RPMI7951 (cell line): ENCODE measurements around the gene ARHGAP12. TPM values are rescaled to one million over a fixed set of nuclear protein-coding genes. Genes with fewer than 3 reads are reported as not detected.

Experiments
- DNase-seq: peaks from one replicate; pipeline ENCODE4 v3.0.0-alpha.2; 2012; ENCODE audit warnings: low read depth
- total RNA-seq: library from RNA; depleted of rRNA; stranded (reverse); fragments of >200 nt; shearing (Covaris generic); gene quantifications from 2 replicates; pipeline ENCODE4 v1.2.3, GENCODE V29; 2014

Gene ARHGAP12
- total RNA-seq, 1 experiment from 2014 or later = 61.4 TPM

GRCh38 chr10:31878486-31878885 is 50.1 kb downstream of the ARHGAP12 start:
- DNase-seq = no peak

DNA sequence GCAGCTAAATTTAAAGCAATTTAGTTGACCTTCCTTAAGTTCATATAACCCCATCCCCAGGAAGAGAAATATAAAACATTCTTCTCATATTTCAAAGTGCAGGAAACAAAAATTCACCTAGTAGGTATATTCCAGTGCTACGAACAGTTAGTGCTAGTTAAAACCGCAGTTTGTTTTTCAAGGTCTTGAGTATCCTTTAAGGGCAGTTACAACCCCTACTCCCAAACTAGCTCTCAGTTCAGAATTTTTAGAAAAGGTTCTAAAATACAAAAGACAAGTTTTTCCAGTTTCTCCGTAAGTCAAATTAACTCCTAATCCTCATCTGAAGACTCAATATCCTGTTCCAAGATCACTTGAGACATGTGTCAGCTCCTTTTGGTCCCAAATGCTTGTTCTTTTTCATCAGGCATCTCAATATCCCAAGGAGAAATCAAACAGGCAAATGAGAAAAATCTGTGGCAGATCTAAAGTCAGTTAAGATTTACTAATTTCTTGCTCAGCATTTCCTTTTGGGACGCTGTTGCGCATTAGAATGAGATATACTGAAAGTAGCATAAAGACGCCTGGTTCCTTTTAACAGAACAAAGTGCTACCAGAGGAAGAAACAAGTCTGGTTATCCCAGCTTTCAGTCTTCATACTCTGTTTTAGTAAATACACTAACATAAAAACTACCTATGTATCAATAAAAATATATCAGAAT is 51.8 kb downstream of the ARHGAP12 start:
- no peak for DNase-seq

GRCh38 chr10:31875608-31876007 is 53.0 kb downstream of the ARHGAP12 start:
- DNase-seq = no peak

DNA sequence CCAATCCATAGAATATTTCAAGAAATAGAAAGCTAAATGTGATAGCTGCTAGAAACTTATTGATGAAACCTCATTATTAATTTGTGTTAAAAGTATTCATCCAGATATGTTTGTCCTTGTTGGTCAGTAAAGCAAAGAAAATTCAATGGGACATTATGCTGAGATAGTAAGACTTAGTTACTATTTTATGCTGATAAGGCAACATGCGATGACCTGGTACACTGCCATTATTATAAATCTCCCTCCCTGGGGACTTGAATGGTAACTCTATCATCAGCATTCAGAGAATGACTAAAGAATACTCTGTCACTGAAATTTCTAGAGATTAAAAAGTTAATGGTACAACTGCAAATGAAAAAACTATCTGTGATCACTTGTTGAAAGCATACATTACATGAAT is 54.9 kb downstream of the ARHGAP12 start:
- no peak for DNase-seq

DNA sequence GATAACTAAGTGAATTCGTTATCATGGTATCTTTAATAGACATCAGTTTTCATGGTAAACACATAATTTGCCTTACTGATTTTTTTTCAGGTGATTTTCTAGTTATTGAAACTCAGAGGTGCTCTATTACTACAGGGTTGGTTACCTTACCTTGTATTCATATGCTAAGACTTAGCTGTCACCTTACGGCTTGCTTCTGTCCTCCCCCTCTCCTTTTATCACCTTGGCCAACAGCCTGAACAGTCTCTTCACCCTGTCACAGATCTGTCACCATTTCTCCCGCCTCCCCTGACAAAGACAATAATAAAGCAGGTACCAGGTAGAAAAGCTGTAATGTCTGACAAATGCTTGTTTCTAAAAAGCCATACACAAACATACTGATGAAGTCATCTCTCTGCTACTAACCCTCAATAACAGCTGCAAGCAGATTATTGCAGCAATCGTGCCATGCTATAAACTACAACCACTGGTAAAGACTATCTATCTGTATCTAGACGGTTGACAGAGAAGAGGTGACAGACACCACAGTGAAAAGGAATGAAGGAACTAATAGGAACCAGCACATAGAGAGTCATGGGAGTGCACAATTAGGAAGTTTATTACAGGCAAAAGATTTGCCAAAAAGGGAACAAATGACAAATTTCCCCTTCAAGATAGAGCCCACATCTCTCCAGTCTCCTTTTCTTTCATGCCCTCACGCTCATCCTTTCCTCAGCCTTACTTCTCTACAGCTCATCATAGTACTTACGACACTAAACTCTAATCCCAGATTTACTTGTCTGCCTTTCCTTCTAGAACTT is 57.2 kb downstream of the ARHGAP12 start:
- DNase-seq = no peak

GRCh38 chr10:31867646-31868045 is 61.0 kb downstream of the ARHGAP12 start:
- DNase-seq = no peak

GRCh38 chr10:31866118-31866670 is 62.4 kb downstream of the ARHGAP12 start:
- peak; percentile 39 for DNase-seq

DNA sequence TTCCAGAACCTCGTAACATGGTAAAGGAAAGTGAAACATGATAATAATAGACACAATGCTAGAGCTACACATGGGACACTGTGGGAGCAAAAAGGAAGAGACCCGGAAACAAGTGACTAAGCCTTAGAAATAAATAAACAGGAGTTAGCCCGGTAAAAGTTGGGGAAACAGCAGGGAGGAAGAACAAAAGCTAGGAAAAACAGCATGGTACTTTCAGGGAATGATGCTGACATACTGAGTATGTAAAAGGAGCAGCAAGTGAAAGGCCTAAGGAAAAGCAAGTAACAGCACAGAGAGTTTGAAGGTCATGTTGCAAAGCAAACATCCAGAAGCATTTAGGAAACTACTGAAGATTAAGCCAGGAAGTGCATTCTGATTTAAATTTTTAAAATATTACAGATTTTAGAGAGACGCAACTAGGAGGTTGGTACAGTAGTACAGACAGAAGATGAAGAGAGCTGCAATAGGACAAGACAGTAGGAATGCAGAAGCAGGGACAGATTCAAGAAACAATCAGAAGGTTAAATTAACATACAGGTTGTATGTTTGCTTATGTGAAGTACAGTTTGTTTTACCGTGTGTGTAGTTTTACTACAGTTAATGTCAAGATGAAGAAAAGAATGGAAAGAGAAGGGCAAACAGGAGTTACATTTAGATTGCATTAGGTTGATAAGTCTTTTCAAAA is 63.7 kb downstream of the ARHGAP12 start:
- peak; percentile 61 for DNase-seq

DNA sequence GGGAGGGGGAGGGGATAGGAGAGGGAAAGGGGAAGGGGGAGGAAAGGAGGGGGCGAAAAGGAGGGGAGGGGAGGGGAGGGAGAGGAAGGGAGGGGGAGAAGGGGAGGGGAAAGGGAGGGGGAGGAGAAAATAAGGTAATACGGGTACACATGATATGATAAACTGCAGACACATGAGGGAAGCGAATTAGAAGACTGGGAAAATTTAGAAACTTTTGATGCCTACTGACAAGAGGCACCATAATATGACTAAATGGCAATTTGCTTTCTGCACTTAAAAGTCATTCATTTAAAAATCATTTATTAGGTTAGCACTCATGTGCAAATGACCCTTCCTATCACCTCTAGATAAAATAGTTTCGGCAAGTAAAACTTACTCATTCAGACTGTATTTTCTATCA is 73.6 kb downstream of the ARHGAP12 start:
- DNase-seq = no peak

DNA sequence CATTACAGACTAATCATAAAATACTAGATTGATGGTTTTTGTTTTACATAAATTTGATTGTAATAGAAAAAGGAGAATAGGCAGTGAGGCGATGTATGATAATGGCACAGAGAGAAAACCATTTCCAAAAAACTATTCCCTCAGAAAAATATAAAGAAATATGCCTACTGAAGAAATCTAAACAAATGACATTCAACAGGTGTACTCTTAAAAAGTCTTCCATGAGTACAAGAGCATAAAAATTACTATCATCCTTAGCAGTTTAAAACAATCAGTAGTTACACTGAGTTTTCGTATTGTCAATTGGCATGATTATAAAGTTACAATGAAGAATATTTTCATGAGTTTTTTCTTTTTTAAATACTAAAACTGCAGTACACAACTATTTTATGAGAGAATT is 75.0 kb downstream of the ARHGAP12 start:
- DNase-seq = no peak

- DNase-seq = no peak
Observed at GRCh38 chr10:31851216-31851615, 77.4 kb downstream of the ARHGAP12 start.

DNA sequence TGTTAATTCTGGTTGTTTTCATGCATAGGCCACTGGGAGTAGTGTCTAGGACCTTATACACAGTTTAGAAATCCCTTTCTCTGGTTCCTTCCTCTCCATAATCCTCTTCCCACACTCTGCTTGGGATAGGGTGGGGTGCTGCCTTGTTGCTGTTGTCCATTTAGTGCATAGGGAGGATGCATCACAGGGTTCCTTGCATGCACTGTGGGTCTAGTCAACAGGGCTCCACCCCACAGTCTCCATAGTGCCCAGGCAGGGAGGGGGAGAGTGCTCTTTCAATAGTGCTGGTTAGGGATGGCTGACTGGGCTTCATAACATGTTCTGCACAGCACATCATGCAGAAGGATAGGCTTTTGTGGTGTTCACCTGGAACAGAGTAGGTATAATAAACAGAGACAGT is 81.1 kb downstream of the ARHGAP12 start:
- no peak for DNase-seq

DNA sequence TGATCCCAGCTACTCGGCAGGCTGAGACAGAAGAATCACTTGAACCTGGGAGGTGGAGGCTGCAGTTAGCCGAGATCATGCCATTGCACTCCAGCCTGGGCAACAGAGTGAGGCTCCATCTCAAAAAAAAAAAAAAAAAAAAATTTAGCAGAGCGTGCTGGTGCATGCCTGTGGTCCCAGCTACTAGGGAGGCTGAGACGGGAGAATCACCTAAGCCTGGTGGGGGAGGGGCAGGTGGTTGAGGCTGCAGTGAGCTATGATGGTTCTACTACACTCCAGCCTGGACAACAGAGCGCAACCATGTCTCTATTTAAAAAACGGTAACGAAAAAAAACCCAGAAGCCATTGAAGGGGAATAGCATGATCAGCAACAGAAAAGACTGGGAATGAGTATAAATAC is 89.9 kb downstream of the ARHGAP12 start:
- DNase-seq = no peak

DNA sequence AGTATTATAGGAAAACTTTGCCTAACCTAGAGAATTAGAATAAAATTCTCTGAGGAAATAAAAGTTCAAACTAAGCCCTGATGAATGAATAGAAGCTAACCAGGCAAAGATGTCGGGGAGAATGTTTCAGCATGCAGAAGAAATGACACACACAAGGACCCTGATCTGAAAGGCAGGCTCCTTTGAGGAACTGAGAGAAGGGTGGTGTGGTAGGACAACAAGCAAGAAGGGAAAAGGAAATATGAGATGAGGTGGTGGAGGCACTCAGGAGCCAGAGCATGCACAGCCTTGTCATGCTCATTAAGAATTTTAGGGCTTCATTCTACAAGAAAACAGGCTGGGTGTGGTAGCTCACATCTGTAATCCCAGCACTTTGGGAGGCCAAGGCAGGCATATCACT is 90.6 kb downstream of the ARHGAP12 start:
- DNase-seq = no peak

DNA sequence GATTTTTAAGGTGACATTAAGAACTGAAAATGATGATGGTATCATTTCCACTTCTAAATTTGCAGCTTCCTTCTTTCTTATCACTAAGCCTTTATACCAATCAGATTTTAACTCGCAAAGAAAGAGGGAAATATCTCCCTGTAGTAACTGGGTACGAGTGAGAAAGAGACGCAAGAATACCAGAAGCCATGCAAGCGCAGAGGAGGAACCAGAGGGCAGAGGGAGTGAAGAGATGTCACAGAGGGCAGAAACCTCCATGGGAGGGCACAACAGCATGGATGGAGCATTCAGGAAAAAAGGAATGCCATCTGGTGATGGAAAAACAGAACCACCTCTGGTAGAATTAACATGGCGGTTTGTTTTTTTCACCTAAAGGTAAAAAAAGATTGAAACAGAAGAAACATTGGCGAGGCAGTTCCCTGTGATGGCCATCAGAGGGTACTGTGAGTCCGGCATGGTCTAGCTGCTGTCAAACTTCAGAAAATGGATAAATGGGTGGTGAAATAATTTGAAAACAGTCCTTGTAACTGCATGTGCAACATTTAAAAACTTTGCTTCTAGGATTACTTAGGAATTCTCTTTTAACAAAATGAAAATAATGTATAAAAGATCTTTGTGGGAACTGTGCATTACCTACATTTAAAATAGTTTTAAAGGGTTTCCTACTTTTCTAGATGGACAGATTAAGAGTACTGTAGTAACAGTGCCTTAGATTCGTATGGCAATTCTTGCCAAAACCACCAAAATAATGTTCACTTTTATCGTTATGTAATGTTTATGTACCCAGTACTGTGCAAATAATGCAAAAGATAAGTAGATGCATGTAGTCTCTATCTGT is 91.8 kb downstream of the ARHGAP12 start:
- peak; percentile 52 for DNase-seq

DNA sequence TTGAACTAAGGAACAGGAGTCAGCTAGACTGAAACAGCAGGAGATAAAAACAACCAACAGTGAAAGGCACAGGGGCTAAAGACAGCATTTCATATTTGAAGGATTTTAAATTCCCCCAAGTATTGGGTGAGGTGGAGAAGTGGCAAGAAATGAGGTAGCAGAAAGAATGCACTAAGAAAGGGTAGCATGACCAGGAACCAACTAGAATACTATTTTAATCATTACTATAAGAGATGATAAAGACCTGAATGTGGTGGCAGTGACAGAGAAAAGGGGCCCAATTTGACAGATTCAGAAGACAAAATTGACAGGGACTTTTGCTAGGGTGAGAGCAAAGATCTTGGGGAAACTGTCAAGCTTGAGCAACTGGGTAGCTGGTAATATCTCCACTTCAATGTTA is 94.9 kb downstream of the ARHGAP12 start:
- DNase-seq = no peak

DNA sequence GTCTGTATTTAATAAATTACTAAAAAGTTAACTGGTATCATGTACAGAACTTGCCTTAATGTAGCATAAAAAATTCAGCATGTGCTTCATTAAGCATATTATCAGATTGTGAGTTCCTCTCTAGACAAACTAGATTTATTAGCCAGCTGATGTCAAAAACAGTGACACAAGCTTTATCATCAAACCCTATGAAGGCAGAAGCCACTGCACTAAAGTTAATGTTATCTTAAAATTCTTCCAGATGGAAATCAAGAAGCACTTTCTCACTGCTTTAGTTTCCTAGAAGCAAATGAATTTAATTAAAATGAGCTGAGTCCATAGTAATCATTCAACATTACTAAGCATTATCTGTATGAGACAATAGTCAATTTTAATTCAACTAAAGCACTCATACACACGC is 96.4 kb downstream of the ARHGAP12 start:
- DNase-seq = no peak

DNA sequence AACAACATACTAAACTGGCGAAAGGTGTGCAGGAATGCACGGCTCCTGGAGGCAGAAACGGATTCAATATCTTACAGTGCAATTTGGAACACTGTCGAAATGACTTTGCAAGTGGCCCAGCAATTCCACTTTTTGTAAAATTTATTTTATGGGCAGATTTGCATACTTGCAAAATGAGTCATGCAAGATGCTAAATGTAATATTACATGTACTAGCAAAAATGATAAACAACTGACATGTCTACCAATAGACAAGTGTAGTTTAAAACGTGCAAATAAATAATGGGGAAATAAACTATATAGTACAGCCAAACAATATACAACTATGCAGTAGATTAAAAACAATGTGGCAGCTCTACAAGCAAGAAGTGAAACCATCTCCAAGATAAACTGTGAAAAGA is 97.7 kb downstream of the ARHGAP12 start:
- peak; percentile 12 for DNase-seq

- DNase-seq = no peak
Observed at GRCh38 chr10:31829776-31830175, 98.9 kb downstream of the ARHGAP12 start.

DNA sequence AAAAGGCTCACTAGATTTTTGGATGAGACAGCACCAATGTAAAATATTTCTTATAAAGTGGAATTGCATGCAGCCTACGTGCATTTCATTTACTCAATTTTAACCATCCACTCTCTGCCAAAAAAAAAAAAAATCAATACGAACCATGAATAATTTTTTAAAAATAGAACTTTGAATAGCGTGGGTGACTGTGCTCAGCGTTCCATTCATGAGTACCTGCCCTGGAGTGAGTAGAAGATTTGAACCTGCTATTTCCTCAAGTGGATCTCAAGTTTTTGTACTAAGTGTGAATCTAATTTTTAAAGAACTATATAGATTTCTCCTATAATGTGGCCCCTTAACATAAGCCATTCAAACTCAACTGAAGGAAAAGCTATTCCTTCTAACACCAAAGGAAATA is 105.3 kb downstream of the ARHGAP12 start:
- no peak for DNase-seq

DNA sequence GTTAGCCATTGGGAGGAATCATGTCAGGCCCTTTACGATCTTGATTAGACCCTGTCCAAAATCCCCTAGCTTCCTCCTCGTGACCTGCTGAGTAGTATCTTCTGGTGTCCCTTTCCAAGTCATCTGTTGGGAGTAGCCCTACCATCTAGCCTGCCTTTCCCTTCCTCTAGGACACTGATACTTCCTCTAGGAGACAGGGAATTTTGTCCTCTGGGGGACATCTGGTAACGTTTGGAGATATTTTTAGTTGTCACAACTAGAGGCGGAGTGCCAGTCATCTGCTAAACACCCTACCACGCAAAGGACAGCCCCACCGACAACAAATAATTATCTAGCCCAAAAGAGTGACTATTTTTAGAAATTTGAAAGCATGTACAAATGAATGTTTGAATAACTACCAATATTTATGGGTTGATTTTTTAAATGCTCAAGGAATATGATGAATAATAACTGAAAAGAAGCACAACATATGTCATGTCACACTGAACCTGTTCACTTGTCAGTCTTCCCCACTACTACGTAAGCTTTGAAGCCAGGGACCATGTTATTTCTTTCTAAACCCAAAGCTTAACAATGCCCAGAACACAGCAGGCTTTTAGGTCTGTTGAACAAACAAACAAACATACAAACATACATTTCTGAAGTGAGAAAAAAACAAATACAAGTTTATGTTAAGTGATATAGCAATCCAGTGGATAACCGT is 105.9 kb downstream of the ARHGAP12 start:
- peak; percentile 16 for DNase-seq
